HUES6 (cell line): ENCODE data around the gene FBXO28.

Source experiments
- H3K27ac ChIP-seq: 2 replicates; pipeline ENCODE4 v1.7.0; 2013; ENCODE audit warnings: low read depth, mild to moderate bottlenecking, low read length, inconsistent platforms
- H3K27me3 ChIP-seq: 2 replicates; pipeline ENCODE4 v1.6.1; 2013; ENCODE audit warnings: low read length; ENCODE audit not compliant: control insufficient read depth, insufficient read depth
- H3K36me3 ChIP-seq: 2 replicates; pipeline ENCODE4 v1.6.1; 2013; ENCODE audit warnings: low read length; ENCODE audit not compliant: control insufficient read depth, insufficient read depth
- H3K4me1 ChIP-seq: 2 replicates; pipeline ENCODE4 v1.6.1; 2013; ENCODE audit warnings: low read length; ENCODE audit not compliant: control insufficient read depth, insufficient read depth
- H3K4me3 ChIP-seq: 2 replicates; pipeline ENCODE4 v1.5.1; 2013; ENCODE audit warnings: low read depth, low read length
- H3K9ac ChIP-seq: one replicate; pipeline ENCODE4 v1.6.1; 2013; ENCODE audit warnings: mild to moderate bottlenecking, low read length
- H3K9me3 ChIP-seq: 2 replicates; pipeline ENCODE4 v1.6.1; 2013; ENCODE audit warnings: low read depth, low read length; ENCODE audit not compliant: control insufficient read depth, insufficient read depth

The FBXO28 gene

DNA sequence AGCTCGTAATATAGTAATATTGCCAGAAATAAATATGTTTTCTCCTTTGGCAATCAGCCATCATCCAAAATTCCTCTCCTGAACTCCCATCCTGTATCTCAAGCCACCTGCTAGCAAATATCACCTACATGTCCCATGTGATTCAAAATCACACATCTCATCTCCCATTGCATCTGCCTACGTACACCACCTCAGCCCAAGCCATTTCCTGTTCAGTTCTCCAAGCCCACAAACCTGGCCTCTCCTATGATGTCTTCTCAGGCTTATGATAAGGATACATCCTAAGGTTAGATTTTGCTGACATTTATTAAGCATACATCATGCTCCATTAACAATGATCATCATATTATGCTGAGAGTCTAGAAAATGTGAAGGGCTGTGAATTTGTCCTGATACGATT, 37.2 kb downstream of the FBXO28 start:
- peaks cover 23% of the 10 kb centered on the region for H3K36me3 ChIP-seq
- H3K4me3 ChIP-seq: no peak overlapping the region

DNA sequence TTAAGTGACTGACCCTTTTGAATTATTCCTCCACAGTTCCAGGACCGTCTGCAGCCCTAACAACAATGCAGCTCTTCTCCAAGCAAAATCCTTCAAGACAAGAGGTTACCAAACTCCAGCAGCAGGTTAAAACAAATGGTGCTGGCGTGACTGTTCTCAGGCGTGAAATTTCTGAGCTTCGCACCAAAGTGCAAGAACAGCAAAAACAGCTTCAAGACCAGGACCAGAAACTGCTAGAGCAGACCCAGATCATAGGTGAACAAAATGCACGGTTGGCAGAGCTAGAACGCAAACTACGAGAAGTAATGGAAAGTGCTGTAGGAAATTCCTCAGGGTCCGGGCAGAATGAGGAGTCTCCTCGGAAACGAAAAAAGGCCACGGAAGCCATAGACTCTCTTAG, 43.4 kb downstream of the FBXO28 start:
- no peak overlapping the region for H3K9ac ChIP-seq
- no peaks in the 10 kb centered on the region for H3K27me3 ChIP-seq
- peaks cover 66% of the 10 kb centered on the region for H3K36me3 ChIP-seq
- H3K9me3 ChIP-seq: no peaks in the 10 kb centered on the region
- no peak overlapping the region for H3K4me3 ChIP-seq
- H3K4me1 ChIP-seq: no peaks in the 10 kb centered on the region
- H3K27ac ChIP-seq: no peak overlapping the region

More for the DNA sequence above, 37.2 kb downstream of the FBXO28 start:
- H3K27ac ChIP-seq: no peak overlapping the region
- H3K27me3 ChIP-seq: no peaks in the 10 kb centered on the region
- no peak overlapping the region for H3K9ac ChIP-seq
- no peaks in the 10 kb centered on the region for H3K9me3 ChIP-seq
- no peaks in the 10 kb centered on the region for H3K4me1 ChIP-seq

- H3K27me3 ChIP-seq: no peaks in the 10 kb centered on the region
- peaks cover 53% of the 10 kb centered on the region for H3K36me3 ChIP-seq
- no peaks in the 10 kb centered on the region for H3K9me3 ChIP-seq
- no peak overlapping the region for H3K4me3 ChIP-seq
- H3K4me1 ChIP-seq: peaks cover 6% of the 10 kb centered on the region
- H3K9ac ChIP-seq: no peak overlapping the region
- H3K27ac ChIP-seq: no peak overlapping the region
Measured at GRCh38 chr1:224159541-224159940, 45.6 kb downstream of the FBXO28 start.

GRCh38 chr1:224160171-224160682, 46.3 kb downstream of the FBXO28 start:
- H3K9me3 ChIP-seq: no peaks in the 10 kb centered on the region

GRCh38 chr1:224162768-224163167, 48.9 kb downstream of the FBXO28 start:
- H3K27me3 ChIP-seq: no peaks in the 10 kb centered on the region
- no peak overlapping the region for H3K9ac ChIP-seq
- H3K36me3 ChIP-seq: peaks cover 31% of the 10 kb centered on the region
- no peak overlapping the region for H3K27ac ChIP-seq
- peaks cover 8% of the 10 kb centered on the region for H3K4me1 ChIP-seq
- no peaks in the 10 kb centered on the region for H3K9me3 ChIP-seq
- H3K4me3 ChIP-seq: no peak overlapping the region

More at GRCh38 chr1:224160171-224160682, 46.3 kb downstream of the FBXO28 start:
- H3K27ac ChIP-seq: no peak overlapping the region
- no peak overlapping the region for H3K9ac ChIP-seq
- H3K36me3 ChIP-seq: peaks cover 53% of the 10 kb centered on the region
- no peak overlapping the region for H3K4me3 ChIP-seq
- H3K4me1 ChIP-seq: peaks cover 8% of the 10 kb centered on the region
- H3K27me3 ChIP-seq: no peaks in the 10 kb centered on the region

GRCh38 chr1:224163311-224163710, 49.4 kb downstream of the FBXO28 start:
- no peaks in the 10 kb centered on the region for H3K27me3 ChIP-seq
- H3K9ac ChIP-seq: no peak overlapping the region
- no peak overlapping the region for H3K27ac ChIP-seq
- peaks cover 27% of the 10 kb centered on the region for H3K36me3 ChIP-seq
- H3K4me1 ChIP-seq: peaks cover 8% of the 10 kb centered on the region
- no peak overlapping the region for H3K4me3 ChIP-seq
- no peaks in the 10 kb centered on the region for H3K9me3 ChIP-seq

- H3K27ac ChIP-seq: no peak overlapping the region
- H3K9ac ChIP-seq: no peak overlapping the region
- no peaks in the 10 kb centered on the region for H3K27me3 ChIP-seq
- H3K4me1 ChIP-seq: peaks cover 16% of the 10 kb centered on the region
- H3K4me3 ChIP-seq: no peak overlapping the region
- H3K9me3 ChIP-seq: no peaks in the 10 kb centered on the region; the same call in 1 of the 2 replicates
- H3K36me3 ChIP-seq: no peaks in the 10 kb centered on the region
Measured at GRCh38 chr1:224168859-224169380, 55.0 kb downstream of the FBXO28 start.

DNA sequence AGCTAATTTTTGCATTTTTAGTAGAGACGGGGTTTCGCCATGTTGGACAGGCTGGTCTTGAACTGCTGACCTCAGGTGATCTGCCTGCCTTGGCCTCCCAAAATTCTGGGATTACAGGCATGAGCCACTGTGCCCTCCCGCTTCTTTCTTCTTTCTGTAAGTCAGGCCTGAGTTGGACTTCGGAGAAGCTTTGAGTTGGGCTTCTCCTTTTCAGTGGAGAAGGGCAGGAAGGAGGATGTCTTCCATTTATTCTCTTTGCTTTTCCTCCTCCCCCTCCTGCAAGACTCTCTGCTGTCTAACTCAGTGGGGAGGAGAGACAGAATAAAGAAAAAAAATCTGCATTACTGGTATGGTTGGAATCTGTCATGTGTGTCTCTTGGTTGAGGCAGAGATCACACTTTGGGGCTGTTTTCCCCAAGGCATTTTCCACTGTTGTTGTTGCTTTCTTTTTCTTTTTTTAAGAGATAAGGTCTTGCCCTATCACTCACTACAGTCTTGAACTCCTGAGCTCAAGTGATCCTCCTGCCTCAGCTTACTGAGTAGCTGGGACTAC, 55.9 kb downstream of the FBXO28 start:
- Histone ChIP-seq H3K9me3 (no peaks in the 10 kb centered on the region; the same call in 1 of the 2 replicates), H3K4me3 (no peak overlapping the region), H3K27ac (no peak overlapping the region), H3K36me3 (no peaks in the 10 kb centered on the region), H3K9ac (no peak overlapping the region), H3K4me1 (peaks cover 8% of the 10 kb centered on the region), H3K27me3 (no peaks in the 10 kb centered on the region)

DNA sequence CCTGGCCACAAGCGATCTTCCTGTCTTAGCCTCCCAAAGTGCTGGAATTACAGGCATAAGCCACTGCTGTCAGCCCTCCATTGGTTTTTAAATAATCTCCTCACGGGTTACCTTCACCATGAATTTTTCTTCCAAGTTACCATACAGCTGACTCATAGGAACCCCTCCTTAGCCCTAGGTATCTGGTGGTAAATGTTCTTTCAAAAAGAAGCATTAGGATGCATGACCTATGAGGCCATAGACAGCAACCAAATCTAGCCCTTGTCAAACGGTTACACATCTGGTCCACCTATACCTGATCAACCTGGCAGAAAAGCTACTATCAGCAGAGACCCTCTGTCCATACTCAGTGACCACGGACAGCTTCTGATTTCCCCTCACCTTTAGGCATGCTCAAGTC, 56.4 kb downstream of the FBXO28 start:
- Histone ChIP-seq H3K27ac (no peak overlapping the region), H3K27me3 (no peaks in the 10 kb centered on the region), H3K4me1 (peaks cover 10% of the 10 kb centered on the region), H3K36me3 (no peaks in the 10 kb centered on the region), H3K4me3 (no peak overlapping the region), H3K9ac (no peak overlapping the region), H3K9me3 (no peaks in the 10 kb centered on the region; the same call in 1 of the 2 replicates)

DNA sequence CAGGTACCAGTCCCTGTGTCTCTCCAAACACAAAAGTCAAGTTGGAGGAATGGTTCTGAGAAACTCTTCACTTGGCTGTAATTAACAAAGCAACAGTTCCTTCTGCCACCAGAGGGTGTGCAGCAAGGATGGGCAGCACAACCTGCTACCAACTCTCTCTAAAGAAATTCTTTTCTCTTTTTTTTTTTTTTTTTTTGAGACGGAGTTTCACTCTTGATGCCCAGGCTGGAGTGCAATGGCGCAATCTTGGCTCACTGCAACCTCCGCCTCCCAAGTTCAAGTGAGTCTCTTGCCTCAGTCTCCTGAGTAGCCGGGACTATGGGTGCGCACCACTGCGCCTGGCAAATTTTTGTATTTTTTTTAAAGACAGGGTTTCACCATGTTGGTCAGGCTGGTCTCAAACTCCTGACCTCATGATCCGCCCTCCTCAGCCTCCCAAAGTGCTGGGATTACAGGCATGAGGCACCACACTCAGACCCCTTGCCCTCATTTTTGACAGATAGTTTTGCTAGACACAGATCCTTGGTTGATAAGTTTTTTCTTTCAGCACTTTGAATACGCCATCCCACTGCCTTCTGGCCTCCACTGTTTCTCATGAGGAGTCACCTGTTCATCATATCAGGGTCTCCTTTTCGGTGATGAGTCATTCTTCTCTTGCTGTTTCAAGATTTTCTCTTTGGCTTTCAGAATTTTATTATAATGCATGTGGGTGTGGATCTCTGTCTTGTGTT, 57.0 kb downstream of the FBXO28 start:
- H3K36me3 ChIP-seq: no peaks in the 10 kb centered on the region

GRCh38 chr1:224172229-224172628, 58.3 kb downstream of the FBXO28 start:
- no peaks in the 10 kb centered on the region for H3K27me3 ChIP-seq
- H3K9me3 ChIP-seq: no peaks in the 10 kb centered on the region; the same call in 1 of the 2 replicates
- H3K9ac ChIP-seq: no peak overlapping the region
- no peaks in the 10 kb centered on the region for H3K36me3 ChIP-seq
- no peak overlapping the region for H3K27ac ChIP-seq
- no peak overlapping the region for H3K4me3 ChIP-seq
- peaks cover 12% of the 10 kb centered on the region for H3K4me1 ChIP-seq

More for the DNA sequence above, 57.0 kb downstream of the FBXO28 start:
- H3K27ac ChIP-seq: no peak overlapping the region
- peaks cover 12% of the 10 kb centered on the region for H3K4me1 ChIP-seq
- no peak overlapping the region for H3K4me3 ChIP-seq
- no peak overlapping the region for H3K9ac ChIP-seq
- H3K9me3 ChIP-seq: no peaks in the 10 kb centered on the region; the same call in 1 of the 2 replicates
- H3K27me3 ChIP-seq: no peaks in the 10 kb centered on the region
